Loucy (cell line): ENCODE measurements around the gene SYNPO.

ENCODE experiments used
- H2AFZ ChIP-seq: fragments of 200-600 bp; sonication (generic); 2 replicates; pipeline ENCODE4 v1.6.0; 2016; ENCODE audit warnings: antibody characterized with exemption, mild to moderate bottlenecking, low read length, moderate library complexity
- H3F3A ChIP-seq: fragments of 200-600 bp; 2 replicates; pipeline ENCODE4 v1.6.0; 2016; ENCODE audit warnings: antibody characterized with exemption, low read depth, mild to moderate bottlenecking
- H3K27me3 ChIP-seq: fragments of 200-600 bp; sonication (generic); 2 replicates; pipeline ENCODE4 v1.6.1; 2014; ENCODE audit warnings: low read length, mild to moderate bottlenecking; ENCODE audit not compliant: insufficient read depth, poor library complexity, severe bottlenecking
- H3K36me3 ChIP-seq: fragments of 200-600 bp; sonication (generic); 2 replicates; pipeline ENCODE4 v1.6.1; 2016; ENCODE audit warnings: low read length; ENCODE audit not compliant: insufficient read depth
- H3K4me1 ChIP-seq: fragments of 200-600 bp; sonication (generic); 2 replicates; pipeline ENCODE4 v1.5.1; 2014; ENCODE audit warnings: low read length, mild to moderate bottlenecking; ENCODE audit not compliant: insufficient read depth, poor library complexity, severe bottlenecking
- H3K4me2 ChIP-seq: fragments of 200-600 bp; sonication (generic); 2 replicates; pipeline ENCODE4 v1.6.0; 2014; ENCODE audit warnings: antibody characterized with exemption, low read length, low read depth, mild to moderate bottlenecking; ENCODE audit not compliant: poor library complexity, severe bottlenecking
- H3K4me3 ChIP-seq: fragments of 200-600 bp; sonication (generic); 2 replicates; pipeline ENCODE4 v1.5.1; 2014; ENCODE audit warnings: low read length, mild to moderate bottlenecking, mixed read lengths; ENCODE audit not compliant: poor library complexity, severe bottlenecking
- H3K79me2 ChIP-seq: fragments of 200-600 bp; sonication (generic); 2 replicates; pipeline ENCODE4 v1.6.1; 2014; ENCODE audit warnings: low read length; ENCODE audit not compliant: insufficient read depth
- H3K9ac ChIP-seq: fragments of 200-600 bp; sonication (generic); 2 replicates; pipeline ENCODE4 v1.6.0; 2014; ENCODE audit warnings: mild to moderate bottlenecking, low read depth, low read length, moderate library complexity; ENCODE audit not compliant: poor library complexity, severe bottlenecking
- H3K9me2 ChIP-seq: fragments of 200-600 bp; sonication (generic); replicated peaks from 2 replicates; pipeline ENCODE4 v1.6.1; 2016; ENCODE audit warnings: low read depth, low read length, mixed read lengths
- H3K9me3 ChIP-seq: fragments of 200-600 bp; sonication (generic); 2 replicates; pipeline ENCODE4 v1.6.1; 2014; ENCODE audit warnings: mild to moderate bottlenecking, antibody characterized with exemption, low read length, low read depth; ENCODE audit not compliant: insufficient read depth
- H4K20me1 ChIP-seq: fragments of 200-600 bp; sonication (generic); 2 replicates; pipeline ENCODE4 v1.6.0; 2014; ENCODE audit warnings: antibody characterized with exemption, low read length, mild to moderate bottlenecking; ENCODE audit not compliant: insufficient read depth, poor library complexity, severe bottlenecking
- EZH2phosphoT487 ChIP-seq: fragments of 200-600 bp; IDR thresholded peaks from 2 replicates; pipeline ENCODE4 v1.6.1; 2018; ENCODE audit warnings: antibody characterized with exemption, mild to moderate bottlenecking, moderate library complexity, borderline replicate concordance
- TF ChIP-seq, protein P1 (sequence below): fragments of 200-600 bp; sonication (generic); conservative IDR thresholded peaks from 2 replicates; pipeline ENCODE4 v1.5.1; 2014; ENCODE audit warnings: mild to moderate bottlenecking, antibody characterized with exemption, low read length

Gene SYNPO

DNA sequence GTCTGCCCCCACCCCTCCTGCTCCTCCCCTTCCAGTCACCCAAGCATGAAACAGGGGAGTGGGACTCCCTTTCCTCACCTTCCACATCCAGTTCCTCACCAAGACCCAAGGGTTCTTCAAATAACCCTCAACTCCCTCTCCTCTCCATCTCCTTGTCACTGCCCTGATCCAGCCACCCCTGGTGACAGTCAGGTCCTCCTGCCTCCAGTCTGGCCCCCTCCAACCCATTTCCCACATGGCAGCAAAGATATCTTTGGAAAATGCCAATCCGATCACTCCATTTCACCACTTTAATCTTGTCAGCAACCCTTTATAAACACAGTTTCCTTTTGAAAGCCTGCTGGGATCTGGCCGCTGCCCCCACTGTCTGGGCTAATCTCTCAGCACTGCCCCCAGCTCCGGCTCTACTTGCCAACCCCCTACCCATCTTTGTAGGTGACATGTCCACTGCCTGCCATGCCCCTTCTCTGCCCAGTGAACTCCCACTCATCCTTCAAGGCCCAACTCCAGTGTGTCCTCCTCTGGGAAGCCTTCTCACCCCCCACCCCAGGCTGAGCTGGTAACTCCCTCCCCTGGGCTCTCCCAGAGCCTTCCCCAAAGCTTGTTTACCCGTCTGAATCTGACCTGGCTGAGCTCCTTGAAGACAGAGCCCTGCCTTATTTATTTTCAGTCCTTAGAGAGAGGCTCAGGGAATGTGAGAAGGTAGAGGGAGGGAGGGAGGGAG lies 19.8 kb downstream of the SYNPO start:
- H3K9me3 ChIP-seq: no peaks in the 10 kb centered on the region
- no peaks in the 10 kb centered on the region for H3K9me2 ChIP-seq
- no peak overlapping the region for H2AFZ ChIP-seq
- H3K36me3 ChIP-seq: no peaks in the 10 kb centered on the region
- H3F3A ChIP-seq: no peaks in the 10 kb centered on the region
- H3K4me2 ChIP-seq: no peak overlapping the region
- H4K20me1 ChIP-seq: no peaks in the 10 kb centered on the region
- peaks cover 12% of the 10 kb centered on the region for H3K4me1 ChIP-seq
- TF ChIP-seq, protein P1, sequence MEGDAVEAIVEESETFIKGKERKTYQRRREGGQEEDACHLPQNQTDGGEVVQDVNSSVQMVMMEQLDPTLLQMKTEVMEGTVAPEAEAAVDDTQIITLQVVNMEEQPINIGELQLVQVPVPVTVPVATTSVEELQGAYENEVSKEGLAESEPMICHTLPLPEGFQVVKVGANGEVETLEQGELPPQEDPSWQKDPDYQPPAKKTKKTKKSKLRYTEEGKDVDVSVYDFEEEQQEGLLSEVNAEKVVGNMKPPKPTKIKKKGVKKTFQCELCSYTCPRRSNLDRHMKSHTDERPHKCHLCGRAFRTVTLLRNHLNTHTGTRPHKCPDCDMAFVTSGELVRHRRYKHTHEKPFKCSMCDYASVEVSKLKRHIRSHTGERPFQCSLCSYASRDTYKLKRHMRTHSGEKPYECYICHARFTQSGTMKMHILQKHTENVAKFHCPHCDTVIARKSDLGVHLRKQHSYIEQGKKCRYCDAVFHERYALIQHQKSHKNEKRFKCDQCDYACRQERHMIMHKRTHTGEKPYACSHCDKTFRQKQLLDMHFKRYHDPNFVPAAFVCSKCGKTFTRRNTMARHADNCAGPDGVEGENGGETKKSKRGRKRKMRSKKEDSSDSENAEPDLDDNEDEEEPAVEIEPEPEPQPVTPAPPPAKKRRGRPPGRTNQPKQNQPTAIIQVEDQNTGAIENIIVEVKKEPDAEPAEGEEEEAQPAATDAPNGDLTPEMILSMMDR: no peak
- no peak for TF ChIP-seq EZH2phosphoT487
- no peaks in the 10 kb centered on the region for H3K27me3 ChIP-seq
- H3K79me2 ChIP-seq: no peaks in the 10 kb centered on the region
- no peak overlapping the region for H3K9ac ChIP-seq
- no peak overlapping the region for H3K4me3 ChIP-seq

DNA sequence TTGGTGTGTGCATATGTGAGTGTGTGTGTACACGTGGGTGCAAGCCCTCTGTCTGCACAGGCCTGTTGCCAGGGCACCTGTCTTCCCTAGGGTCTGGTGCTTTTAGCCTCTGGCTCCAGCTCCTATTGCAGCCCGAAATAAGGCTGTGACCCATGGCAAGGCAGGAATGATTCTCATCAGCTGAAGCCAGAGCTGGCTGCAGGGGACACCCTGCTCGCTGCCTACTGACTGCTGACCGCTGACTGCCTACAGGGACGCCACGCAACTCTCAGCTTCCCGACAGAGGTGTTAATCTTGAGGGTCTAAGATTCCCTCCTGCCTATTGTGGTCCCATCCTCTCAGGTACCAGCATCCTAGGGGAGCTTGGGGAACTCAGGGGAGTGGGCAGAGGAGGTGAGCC lies 20.6 kb downstream of the SYNPO start, which contains the start of gene MYOZ3:
MYOZ3 (plus strand) TSS at position 166 of the 400 bp plus-strand sequence. CDS start 1,691 bp downstream, outside the sequence.
- no peaks in the 10 kb centered on the region for H3F3A ChIP-seq
- no peaks in the 10 kb centered on the region for H3K79me2 ChIP-seq
- H3K9me2 ChIP-seq: no peaks in the 10 kb centered on the region
- H3K9me3 ChIP-seq: no peaks in the 10 kb centered on the region
- no peaks in the 10 kb centered on the region for H3K36me3 ChIP-seq
- H3K27me3 ChIP-seq: no peaks in the 10 kb centered on the region
- no peak within 1 kb of the TSS for H3K4me3 ChIP-seq
- H2AFZ ChIP-seq: no peak within 1 kb of the TSS; the same call in 1 of the 2 replicates
- H3K9ac ChIP-seq: no peak within 1 kb of the TSS
- TF ChIP-seq EZH2phosphoT487: no peak
- TF ChIP-seq, protein P1: no peak
- H4K20me1 ChIP-seq: no peaks in the 10 kb centered on the region
- no peak within 1 kb of the TSS for H3K4me2 ChIP-seq
- H3K4me1 ChIP-seq: peaks cover 10% of the 10 kb centered on the region

DNA sequence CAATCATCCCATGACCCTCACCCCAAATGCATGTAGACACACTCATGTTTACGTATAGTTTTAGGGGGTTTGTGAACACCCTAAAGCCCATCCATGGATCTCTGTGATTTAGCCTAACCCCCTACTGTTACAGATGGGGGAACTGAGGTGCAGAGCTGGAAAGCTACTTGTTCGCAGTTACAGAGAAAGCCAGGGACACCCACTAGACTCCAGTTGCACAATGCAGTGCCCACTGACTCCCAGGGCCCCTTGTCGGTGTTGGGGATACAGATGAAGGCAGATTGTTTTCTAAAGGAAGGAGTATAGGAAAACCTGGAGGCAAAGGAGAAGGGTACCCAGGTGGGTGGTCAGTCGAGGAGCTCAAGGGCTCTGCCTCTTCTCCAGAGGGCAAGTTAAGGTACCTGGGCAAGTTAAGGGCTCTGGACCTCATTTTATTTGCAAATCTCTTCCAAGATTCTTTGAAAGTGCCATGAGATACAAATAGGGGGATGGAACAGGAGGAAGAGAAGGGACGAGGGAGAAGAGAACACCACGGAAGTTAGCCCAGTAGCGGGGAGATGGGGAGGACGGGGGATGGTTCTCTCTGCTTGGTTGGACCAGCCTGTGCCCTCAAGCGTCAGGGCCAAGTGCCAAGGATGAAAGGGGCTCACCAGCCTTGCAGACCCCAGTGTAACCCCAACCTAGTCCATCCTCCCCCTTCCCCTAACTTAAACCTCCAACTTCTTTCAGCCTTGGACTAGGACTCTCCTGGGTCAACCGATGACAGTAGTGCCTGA lies 21.5 kb downstream of the SYNPO start:
- TF ChIP-seq, protein P1: no peak
- no peak for TF ChIP-seq EZH2phosphoT487
- no peak overlapping the region for H2AFZ ChIP-seq
- no peaks in the 10 kb centered on the region for H3K79me2 ChIP-seq
- H3K4me1 ChIP-seq: peaks cover 5% of the 10 kb centered on the region
- H3K27me3 ChIP-seq: no peaks in the 10 kb centered on the region
- no peaks in the 10 kb centered on the region for H3K9me2 ChIP-seq
- H3K9ac ChIP-seq: no peak overlapping the region
- no peak overlapping the region for H3K4me2 ChIP-seq
- no peaks in the 10 kb centered on the region for H4K20me1 ChIP-seq
- H3F3A ChIP-seq: no peaks in the 10 kb centered on the region
- no peaks in the 10 kb centered on the region for H3K9me3 ChIP-seq
- H3K4me3 ChIP-seq: no peak overlapping the region
- no peaks in the 10 kb centered on the region for H3K36me3 ChIP-seq
